ENCODE results near the gene STK11.
"Not testable (repeated sequence)": the region's sequence is repeated elsewhere in the genome, so short reads cannot be mapped to it uniquely, and the experiment has no call there.

STK11 gene

DNA sequence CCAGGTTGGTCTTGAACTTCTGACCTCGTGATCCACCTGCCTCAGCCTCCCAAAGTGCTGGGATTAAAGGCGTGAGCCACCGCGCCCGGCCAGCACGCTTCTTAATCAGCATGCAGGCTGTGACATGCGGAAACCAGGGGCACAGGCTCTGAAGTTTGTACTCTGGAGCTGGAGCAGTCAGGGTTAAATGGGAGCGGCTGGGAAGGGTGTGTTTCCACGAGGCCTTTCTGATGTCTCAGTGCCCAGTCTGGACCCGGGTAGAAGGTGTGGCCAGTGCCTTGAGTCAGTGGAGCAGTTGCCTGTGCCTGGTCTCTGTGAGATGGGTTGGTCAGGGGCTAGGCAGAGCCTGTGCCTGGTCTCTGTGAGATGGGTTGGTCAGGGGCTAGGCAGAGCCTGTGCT lies 3.3 kb downstream of the STK11 start:
- DNase-seq (ENCODE audit: low read depth) = not testable (repeated sequence)

DNA sequence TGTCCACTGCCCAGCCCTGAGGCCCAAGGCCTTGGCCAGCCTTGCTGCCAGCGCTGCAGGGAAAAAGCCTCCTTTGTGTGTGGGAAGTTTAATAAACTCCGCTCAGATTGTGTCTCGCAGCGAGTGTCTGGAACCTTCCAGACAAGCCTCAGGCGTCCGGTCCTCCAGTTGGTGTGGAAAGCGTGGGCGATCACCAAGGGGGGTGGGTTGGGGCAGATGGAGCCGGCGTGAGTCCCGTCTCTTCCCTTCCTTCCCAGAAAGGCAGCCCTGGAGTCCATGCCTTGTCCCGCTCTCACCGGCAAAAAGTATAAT lies 4.6 kb downstream of the STK11 start:
- DNase-seq (ENCODE audit: low read depth) = no peak

DNA sequence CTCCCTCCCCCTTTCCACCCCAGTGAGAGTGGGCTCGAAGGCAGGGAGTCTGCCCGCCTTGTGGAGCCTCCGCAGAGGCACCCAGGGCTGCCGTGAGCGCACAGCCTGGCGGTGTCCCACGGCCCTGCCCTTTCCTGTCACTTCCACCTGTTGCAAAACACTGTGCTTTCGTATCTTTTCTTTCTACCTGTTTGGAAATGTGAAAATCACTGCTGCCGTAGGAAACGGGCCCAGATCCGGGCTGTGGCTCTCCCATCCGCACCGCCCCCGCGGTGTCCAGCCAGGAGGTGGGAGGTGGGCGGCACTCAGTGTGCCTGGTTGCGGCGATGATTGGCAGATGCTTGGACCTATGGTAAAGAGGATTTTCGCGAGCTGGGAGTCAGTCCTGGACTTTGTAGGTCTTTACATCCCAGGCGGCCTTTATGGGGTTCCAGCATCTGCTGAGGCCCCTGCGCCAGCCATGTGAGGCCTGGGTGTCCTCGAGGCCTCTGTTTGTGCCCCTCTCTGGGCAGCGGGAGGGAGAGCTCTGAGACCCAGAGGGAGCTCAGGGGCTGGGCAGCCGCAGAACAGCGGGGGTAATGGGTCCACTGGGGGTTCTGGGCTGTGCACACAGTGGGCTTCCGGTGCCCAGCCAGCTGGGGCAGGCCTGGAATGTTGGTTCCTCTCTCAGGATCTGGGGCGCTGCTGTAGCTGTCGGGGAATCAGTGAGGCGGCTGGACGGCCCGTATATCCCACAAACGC lies 6.1 kb downstream of the STK11 start:
- no peak for DNase-seq (ENCODE audit: low read depth)

DNA sequence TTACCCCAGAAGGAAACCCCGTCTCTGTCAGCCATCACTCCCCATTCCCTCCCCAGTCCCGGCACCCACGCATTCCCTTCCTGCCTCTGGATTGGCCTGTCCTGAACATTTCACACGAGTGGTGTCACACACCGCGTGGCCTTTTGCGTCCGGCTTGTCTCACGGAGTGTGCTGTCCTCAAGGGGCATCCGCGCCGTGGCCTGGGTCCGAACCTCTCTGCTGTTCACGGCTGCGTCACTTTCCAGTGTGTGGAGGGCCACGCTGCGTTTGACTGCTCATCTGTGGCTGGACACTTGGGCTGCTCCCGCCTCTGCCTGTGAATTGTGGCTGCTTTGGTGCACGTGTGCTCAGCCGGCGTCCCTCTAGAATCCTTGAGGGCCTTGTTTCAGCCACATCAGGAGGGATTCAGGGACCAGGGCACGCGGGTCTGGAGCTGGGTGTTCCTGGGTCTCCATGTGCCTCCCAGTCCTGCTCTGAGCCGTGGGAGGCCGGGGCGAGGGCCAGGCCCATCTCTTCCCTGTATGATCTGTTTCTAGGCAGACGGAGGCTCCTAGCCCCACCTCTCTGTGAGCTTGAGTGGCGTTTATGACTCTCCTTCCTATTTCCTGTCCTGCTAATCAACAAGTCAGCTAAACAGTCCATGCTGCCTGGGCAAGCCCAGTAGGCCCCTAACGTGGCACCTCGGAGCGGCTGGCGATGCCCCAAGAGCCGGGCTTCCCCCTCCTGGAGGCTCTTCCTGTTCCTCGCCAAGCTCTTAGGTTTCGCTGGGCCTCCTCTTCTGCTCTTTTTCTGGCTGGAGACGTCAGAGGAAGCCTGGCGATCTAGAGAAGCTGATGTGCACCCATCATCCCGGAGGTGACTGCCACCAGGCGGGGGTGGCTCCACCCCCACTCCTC lies 8.1 kb downstream of the STK11 start:
- no peak for DNase-seq (ENCODE audit: low read depth)

DNA sequence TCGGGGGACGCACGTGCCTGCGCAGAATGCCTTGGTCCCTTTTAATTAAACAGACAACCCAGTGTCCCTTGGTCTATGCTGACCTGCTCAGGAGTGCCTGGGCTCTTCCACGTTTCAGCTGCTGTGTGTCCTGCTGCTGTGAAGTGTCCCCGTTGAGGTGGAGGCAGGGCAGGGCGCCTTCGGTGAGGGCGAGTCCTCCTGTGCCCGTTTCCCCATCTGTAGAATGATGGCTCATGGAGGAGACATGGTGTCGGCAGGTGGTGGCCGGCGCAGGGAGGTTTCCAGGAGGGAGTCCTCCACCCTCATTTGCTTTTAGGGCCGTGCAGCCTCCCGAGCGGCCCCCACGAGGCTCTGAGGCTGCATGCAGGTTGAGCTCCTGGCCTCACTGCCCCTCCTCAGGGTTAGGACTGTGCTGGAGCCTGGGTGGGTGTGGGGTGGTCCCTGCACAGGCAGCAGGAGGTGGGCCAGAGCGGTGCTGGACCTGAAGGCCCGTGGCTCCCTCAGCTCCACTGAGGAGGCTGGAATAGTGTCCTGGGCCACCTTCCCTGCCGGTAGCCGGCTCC lies 8.8 kb downstream of the STK11 start:
- no peak for DNase-seq (ENCODE audit: low read depth)

DNA sequence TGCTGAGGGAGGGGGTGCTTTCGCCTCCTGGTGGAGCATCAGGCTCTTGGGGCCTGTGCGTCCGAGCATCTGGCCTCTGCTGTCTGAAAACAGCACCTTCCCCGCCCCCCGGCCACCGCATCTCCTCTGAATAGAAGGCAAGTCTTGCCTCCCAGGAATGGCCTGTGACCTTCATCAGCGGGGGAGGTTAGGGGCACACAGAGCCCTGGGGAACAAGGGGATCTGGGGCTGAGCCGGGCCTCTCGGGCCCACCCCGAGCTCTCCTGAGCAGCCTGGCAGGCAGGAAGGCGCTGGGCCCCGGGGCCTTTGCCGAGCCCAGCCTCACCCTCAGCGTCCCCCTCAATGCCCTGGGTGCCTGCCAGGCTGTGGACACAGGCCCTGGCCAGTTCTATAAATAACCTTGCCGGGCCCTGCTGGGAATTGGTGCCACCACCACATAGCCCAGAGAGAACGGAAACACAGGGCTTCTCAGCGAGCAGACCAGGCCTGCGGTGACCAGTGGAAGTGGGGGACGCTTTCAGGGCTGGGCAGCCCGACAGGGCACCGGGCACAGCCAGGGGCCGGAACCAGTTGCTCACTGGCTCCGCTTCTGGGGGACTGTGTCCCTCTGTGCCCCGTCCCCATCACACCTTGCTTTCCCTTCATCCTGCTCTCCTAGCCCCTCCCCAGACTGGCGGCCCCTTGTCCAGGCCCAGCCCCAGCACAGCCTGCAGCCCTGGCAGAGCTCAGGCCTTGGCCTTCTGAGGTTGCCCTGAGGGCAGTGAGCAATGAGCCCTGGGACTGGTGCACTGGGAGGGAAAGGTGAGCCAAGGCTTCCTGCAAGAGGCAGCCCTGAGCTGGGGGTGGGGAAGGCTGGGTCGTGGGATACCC lies 9.5 kb downstream of the STK11 start:
- DNase-seq (ENCODE audit: low read depth) = no peak

DNA sequence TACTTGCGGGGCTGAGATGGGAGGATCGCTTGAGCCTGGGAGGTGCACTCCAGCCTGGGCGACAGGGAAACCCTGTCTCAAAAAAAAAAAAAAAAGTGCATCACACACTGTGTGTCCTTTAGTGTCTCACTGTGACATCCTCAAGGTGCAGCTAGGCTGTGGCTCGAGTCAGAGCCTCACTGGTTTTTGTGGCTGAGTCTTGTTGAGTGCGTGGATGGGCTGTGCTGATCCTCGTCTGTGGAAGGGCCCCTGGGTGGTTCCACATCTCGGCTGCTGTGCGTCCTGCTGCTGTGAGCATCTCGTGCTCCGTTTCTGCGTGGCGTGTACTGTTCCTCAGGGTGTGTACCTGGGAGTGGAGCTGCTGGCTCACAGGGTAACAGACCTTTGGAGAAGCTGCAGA lies 11.2 kb downstream of the STK11 start:
- no peak for DNase-seq (ENCODE audit: low read depth)

DNA sequence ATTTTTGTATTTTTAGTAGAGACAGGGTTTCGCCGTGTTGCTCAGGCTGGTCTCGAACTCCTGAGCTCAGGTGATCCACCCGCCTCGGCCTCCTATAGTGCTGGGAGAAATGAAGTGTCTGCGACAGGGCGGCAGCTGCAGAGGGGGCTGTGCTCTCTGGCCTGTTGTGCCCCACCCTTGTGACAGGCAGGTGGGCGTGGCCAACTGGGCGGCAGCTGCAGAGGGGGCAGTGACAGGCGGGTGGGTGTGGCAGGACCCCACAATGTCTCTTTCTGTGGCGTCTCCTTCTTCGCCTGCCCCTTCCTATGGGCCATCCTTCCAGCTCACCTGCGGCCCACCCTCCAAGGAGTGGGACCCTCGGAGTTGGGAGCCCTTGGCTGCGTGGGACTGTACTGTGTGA lies 11.8 kb downstream of the STK11 start:
- DNase-seq (ENCODE audit: low read depth) = no peak

DNA sequence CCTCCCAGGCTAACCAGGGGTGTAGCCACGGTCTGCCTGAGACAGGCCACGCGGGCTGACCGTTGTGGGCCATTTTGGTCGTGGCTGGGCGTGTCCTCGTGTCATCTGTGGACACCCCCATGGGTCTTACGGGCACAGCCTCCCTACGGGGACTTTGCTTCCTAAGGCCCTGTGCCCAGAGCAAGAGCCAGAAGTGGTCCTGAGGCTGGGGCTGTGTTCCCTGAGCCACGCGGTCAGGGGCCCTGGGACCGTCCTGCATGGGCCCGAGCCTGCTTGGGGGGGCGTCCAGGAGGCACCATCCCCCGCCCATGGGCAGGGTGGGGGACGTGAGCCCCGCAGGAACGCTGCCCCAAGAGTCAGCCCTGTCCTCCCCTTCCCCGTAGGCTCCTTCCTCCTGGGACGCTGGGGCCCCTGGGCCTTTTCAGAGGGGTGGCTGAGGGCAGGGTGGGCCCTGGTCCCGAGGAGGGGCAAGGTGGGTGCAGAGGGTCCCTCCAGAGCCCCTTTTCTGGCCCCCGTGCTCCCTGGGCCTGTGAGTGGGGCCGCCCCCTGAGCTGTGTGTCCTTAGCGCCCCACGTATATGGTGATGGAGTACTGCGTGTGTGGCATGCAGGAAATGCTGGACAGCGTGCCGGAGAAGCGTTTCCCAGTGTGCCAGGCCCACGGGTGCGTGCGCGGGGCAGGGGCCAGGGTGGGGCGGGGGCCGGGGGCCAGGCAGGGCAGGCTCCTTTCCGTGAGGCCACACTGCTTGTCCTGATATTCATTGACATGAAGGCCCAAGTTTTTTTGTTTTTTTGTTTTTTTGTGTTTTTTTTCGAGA lies 13.4 kb downstream of the STK11 start:
- no peak for DNase-seq (ENCODE audit: low read depth)

DNA sequence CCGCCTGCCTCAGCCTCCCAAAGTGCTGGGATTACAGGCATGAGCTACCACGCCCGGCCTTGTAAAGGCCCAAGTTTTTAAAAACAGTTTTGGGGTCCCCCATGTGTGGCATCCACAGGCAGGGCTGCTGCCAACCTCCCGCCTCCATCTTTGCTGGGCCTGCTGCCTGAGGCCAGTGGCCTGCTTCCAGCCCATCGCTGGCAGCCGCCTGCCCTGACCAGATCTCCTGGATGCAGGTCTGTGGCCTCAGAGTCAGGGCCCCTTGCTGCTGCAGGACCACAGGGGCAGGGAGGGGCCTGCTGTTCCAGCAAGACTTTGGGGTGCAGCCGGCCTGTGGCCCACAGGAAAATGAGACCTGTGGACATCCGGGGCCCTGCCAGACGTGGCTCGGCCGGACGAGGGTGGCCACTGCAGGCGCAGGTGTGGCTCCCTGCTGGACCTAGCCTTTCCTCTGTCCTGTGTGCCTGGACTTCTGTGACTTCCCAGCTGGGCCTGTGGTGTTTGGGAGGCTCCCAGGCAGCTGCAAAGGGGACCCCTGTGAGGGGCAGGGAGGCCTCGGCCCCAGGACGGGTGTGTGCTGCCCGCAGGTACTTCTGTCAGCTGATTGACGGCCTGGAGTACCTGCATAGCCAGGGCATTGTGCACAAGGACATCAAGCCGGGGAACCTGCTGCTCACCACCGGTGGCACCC lies 14.4 kb downstream of the STK11 start:
- no peak for DNase-seq (ENCODE audit: low read depth)

DNA sequence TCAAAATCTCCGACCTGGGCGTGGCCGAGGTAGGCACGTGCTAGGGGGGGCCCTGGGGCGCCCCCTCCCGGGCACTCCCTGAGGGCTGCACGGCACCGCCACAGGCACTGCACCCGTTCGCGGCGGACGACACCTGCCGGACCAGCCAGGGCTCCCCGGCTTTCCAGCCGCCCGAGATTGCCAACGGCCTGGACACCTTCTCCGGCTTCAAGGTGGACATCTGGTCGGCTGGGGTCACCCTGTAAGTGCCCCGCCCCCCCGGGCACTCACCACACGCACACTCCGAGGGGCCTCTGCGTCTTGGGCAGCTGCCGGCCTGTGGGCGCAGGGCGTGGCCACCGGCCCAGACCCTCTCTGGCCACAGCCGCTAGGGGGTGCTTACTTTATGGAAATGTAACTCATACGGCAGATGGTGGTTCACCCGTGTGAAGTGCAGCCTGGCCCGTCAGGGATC lies 14.9 kb downstream of the STK11 start:
- DNase-seq (ENCODE audit: low read depth) = no peak

DNA sequence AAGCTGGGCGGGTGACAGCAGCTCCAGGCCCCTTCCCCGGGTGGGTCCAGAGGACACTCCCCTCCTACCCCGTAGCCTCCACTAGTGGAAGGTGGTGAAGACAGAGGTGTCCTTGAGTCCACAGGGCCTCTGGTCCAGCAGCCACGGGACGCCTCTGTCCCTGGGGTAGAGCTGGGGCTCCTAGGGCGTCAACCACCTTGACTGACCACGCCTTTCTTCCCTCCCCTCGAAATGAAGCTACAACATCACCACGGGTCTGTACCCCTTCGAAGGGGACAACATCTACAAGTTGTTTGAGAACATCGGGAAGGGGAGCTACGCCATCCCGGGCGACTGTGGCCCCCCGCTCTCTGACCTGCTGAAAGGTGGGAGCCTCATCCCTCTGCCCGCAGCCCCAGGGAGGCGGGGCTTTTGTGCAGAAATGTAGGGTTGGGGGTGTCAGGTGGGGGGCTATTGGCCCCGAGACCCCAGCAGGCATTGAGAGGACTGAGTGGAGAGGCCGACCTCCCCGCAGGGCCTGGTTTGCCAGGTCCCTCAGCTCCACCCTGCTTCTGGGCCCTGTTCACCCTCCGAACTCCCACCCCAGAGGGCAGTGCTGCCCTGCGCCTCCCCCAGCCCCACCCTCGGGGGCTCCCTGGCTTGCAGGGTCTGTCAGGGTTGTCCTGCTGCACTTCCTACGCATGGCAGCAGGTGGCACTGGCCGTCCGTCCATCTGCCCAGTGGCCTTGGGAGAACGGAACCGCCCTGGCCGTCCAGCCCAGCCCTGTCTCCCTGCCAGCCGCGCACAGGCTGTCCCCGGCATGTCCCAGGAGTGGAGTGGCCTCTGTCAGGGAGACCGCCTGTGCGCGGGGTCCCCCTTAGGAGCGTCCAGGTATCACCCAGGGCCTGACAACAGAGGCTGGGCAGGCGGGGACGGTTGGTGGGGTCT lies 15.7 kb downstream of the STK11 start:
- no peak for DNase-seq (ENCODE audit: low read depth)

DNA sequence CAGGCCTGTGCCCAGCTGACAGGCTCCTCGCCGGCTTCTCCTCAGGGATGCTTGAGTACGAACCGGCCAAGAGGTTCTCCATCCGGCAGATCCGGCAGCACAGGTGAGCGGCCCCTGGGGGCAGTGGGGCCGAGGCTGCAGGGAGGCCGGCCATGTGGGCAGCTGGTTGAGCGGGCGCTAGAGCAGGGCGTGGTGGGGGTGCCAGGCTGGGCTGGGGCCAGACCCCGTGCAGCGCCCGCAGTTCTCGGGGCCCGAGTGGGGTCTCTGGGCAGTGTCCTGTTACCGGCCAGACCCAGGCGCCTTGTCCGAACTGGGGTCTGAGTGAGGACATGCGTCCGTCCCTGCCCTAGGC lies 16.3 kb downstream of the STK11 start:
- no peak for DNase-seq (ENCODE audit: low read depth)

DNA sequence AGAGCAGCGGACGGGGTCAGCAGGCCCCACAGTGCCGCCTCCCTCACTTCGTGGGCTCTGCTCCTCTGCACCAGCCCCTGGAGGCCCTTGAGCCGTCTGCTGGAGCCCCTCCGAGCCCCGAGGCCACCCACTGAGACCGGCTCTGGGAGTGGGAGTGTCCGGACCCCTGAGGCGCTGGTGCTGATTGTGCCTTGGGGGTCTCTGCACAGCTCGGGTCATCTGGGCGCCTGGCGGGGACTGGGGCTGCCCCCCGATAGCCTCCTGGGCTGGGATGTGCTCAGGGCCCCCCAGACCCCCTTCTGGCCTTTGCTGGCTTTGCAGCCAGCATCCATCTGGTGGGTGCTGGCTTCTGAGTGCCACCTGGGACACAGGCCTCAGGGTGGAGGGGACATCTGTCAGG lies 16.8 kb downstream of the STK11 start:
- DNase-seq (ENCODE audit: low read depth) = no peak

DNA sequence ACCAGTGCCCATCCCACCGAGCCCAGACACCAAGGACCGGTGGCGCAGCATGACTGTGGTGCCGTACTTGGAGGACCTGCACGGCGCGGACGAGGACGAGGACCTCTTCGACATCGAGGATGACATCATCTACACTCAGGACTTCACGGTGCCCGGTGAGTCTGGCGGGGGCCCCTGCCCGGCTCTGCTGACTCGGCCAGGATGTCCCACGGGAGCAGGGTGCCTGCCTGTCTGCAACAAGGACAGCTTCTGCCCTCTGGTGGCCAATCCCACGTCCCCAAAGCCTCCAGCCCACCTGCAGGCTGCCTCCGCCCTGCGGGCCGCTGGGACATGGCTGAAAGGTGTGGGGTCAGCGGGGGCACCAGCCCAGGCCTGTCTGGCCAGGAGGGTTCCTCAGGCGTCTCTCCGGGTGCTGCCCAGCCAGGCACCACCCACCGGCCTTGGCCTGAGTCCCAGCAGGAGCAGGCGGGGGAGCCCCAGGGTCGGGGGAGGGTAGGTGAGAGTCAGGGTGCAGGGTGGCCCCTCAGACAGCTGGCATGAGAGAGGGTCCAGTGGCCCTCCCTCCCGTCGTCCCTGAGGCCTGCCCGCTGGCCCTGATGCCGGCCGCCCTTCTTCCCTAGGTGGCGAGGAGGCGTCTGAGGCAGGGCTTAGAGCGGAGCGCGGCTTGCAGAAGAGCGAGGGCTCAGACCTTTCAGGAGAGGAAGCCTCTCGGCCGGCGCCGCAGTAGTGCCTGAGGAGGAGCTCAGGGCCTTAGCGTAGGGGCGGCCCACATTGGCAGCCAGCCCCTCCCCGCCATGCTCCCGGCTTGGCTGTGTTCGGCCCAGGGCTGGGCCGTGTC lies 17.7 kb downstream of the STK11 start:
- DNase-seq (ENCODE audit: low read depth) = no peak

DNA sequence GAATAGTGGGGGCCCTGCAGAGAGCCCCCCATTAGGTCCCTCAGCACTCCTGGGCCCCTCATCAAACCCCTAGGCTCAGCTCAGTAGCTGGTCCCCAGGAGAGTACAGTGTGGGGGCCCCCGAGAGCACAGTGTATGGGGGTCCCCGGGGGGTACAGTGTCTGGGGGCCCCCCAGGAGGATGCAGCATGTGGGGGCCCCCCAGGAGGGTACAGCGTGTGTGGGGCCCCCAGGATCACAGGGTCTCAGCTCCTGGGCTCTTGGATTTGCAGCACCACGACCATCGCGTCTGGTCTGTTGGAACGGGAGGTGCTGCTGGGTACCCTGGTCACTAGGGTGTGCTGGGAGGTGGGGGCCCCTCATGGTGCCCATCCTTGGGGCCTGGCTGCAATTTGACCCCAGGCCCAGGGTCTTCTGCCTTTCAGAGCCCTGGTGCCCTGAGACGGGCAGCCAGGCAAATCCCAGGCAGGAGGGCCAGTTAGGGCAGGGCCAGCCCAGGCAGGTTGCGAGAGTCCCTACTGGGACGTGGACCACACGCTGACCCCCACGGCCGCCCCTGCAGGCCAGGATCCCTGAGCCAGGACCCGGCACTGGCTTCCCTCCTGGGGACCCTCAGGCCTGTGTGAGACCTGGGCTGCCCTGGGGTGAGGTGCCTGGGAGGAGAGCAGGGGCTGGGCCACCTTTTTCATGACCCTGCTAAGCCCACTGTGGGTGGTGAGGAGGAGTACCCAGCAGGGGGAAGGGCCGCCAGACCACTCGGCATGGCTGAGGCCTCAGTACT lies 18.7 kb downstream of the STK11 start:
- DNase-seq (ENCODE audit: low read depth) = no peak

DNA sequence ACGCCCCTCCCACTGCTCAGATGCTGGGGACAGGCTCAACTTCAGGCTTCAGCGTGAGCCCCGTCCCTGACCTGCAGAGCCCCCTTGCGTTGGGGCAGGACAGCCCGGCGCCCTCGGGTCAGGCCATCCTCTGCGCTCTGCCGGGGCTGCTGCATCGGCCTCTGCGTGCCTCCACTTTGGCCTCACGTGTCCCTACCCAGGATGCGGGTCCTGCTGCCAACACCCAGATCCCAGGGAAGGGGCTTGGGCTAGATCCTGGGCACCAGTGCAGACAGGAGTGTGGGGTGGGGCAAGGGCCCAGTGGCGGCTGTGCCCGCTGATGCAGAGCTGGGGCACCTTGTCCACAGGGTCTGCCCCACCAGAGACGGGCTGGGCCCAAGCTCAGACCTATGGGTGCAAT lies 19.3 kb downstream of the STK11 start:
- DNase-seq (ENCODE audit: low read depth) = no peak

All from non-pigmented ciliary epithelial cell (primary cell).